ENCODE measurements around the gene C13orf46.

Gene C13orf46

GRCh38 chr13:114015111-114015968, 41.5 kb upstream of the C13orf46 start:
- TF ChIP-seq CTCF (IDR thresholded peaks at IDR 0.05; ENCODE audit: extremely low read depth, insufficient read depth, missing control alignments) = no peak
- in situ Hi-C loops (cut with MboI; ENCODE audit: low pct_unique_long_range_greater_than_20kb, low sequenced_read_pairs, unreplicated experiment) = no loop called here
- no peak for DNase-seq (ENCODE audit: low spot score)

GRCh38 chr13:114013952-114014629, 40.2 kb upstream of the C13orf46 start:
- DNase-seq (ENCODE audit: low spot score) = no peak
- TF ChIP-seq CTCF (IDR thresholded peaks at IDR 0.05; ENCODE audit: extremely low read depth, insufficient read depth, missing control alignments) = no peak
- in situ Hi-C loops (cut with MboI; ENCODE audit: low pct_unique_long_range_greater_than_20kb, low sequenced_read_pairs, unreplicated experiment) = no loop called here

GRCh38 chr13:114013336-114013735, 39.5 kb upstream of the C13orf46 start:
- in situ Hi-C loops (cut with MboI; ENCODE audit: low pct_unique_long_range_greater_than_20kb, low sequenced_read_pairs, unreplicated experiment) = no loop called here
- DNase-seq (ENCODE audit: low spot score) = no peak
- no peak for TF ChIP-seq CTCF (IDR thresholded peaks at IDR 0.05; ENCODE audit: extremely low read depth, insufficient read depth, missing control alignments)

- TF ChIP-seq CTCF (IDR thresholded peaks at IDR 0.05; ENCODE audit: extremely low read depth, insufficient read depth, missing control alignments) = no peak
- in situ Hi-C loops (cut with MboI; ENCODE audit: low pct_unique_long_range_greater_than_20kb, low sequenced_read_pairs, unreplicated experiment) = no loop called here
These were observed 39.0 kb upstream of the C13orf46 start for GRCh38 chr13:114012921-114013320.

GRCh38 chr13:114012141-114012540, 38.3 kb upstream of the C13orf46 start:
- no peak for DNase-seq (ENCODE audit: low spot score)
- in situ Hi-C loops (cut with MboI; ENCODE audit: low pct_unique_long_range_greater_than_20kb, low sequenced_read_pairs, unreplicated experiment) = no loop called here
- no peak for TF ChIP-seq CTCF (IDR thresholded peaks at IDR 0.05; ENCODE audit: extremely low read depth, insufficient read depth, missing control alignments)

More at GRCh38 chr13:114012921-114013320, 39.0 kb upstream of the C13orf46 start:
- DNase-seq (ENCODE audit: low spot score) = no peak

GRCh38 chr13:114011226-114011625, 37.4 kb upstream of the C13orf46 start:
- no peak for TF ChIP-seq CTCF (IDR thresholded peaks at IDR 0.05; ENCODE audit: extremely low read depth, insufficient read depth, missing control alignments)
- in situ Hi-C loops (cut with MboI; ENCODE audit: low pct_unique_long_range_greater_than_20kb, low sequenced_read_pairs, unreplicated experiment) = no loop called here

More at GRCh38 chr13:114011226-114011625, 37.4 kb upstream of the C13orf46 start:
- no peak for DNase-seq (ENCODE audit: low spot score)
